Uterus (tissue), 2 donors: ENCODE data around the gene RASSF3.

Experiments
- CTCF ChIP-seq, 4 experiments: fragments of 200-600 bp in 2 of 4; fragments of 450-650 bp in 2 of 4; sonication (generic) in 2 of 4; IDR thresholded peaks; one replicate each; pipeline ENCODE4 v1.5.1; 2016 to 2019; ENCODE audit warnings: antibody characterized with exemption in 4 of 4, mild to moderate bottlenecking in 2 of 4, moderate library complexity in 1 of 4
- POLR2A ChIP-seq, 2 donors: fragments of 450-650 bp; IDR thresholded peaks; one replicate each; pipeline ENCODE4 v1.6.1; 2016; ENCODE audit warnings: antibody characterized with exemption in 2 of 2, mild to moderate bottlenecking in 1 of 2, moderate library complexity in 1 of 2

- TF ChIP-seq CTCF (IDR thresholded peaks at IDR 0.05) (no peak), POLR2A (IDR thresholded peaks at IDR 0.05) (no peak)
Observed at GRCh38 chr12:64729909-64730587, 119.8 kb downstream of the RASSF3 start.
